GM23338 (cell line): ENCODE measurements around the gene PDE4D.

Experiments used
- CTCF ChIP-seq, 2 experiments: fragments of 200-600 bp in 1 of 2; sonication (generic) in 1 of 2; conservative IDR thresholded peaks; 2 replicates each; pipeline versions ENCODE4 v1.5.1 to v1.6.1; 2016 to 2017; ENCODE audit warnings: antibody characterized with exemption in 2 of 2, low read depth in 2 of 2, mild to moderate bottlenecking in 2 of 2, moderate library complexity in 1 of 2
- EZH2phosphoT487 ChIP-seq: fragments of 200-600 bp; sonication (generic); IDR thresholded peaks from one replicate; pipeline ENCODE4 v1.8.1; 2018; ENCODE audit warnings: antibody characterized with exemption; ENCODE audit not compliant: unreplicated experiment

- TF ChIP-seq CTCF (conservative IDR thresholded peaks at IDR 0.05; ENCODE audit: low read depth in 2 of 2) (no peak), EZH2phosphoT487 (no peak)
These were observed 353.2 kb downstream of the PDE4D start for GRCh38 chr5:59540366-59540765.
